Activated CD4-positive, alpha-beta memory T cell treated with anti-CD3 and anti-CD28 coated beads, Interleukin-2, amount 10 ng/mL, durations not matched to agents 7 days and 5 days (primary cell): ENCODE data around the gene WIPI1. TPM values are rescaled to one million over a fixed set of nuclear protein-coding genes. Genes with fewer than 3 reads are reported as not detected.

ENCODE experiments used
- CTCF ChIA-PET: fragments of 350-600 bp; sonication (Branson Sonifier 250); formaldehyde crosslinking; loops from one replicate; lab custom pipeline; 2021; ENCODE audit warnings: antibody characterized with exemption, inconsistent platforms; lab: Charles Lee
- POLR2A ChIA-PET: fragments of 350-600 bp; sonication (Branson Sonifier 250); formaldehyde crosslinking; loops from one replicate; lab custom pipeline; 2021; ENCODE audit warnings: antibody characterized with exemption; lab: Charles Lee
- DNase-seq: peaks from one replicate; pipeline ENCODE4 v3.0.0-alpha.2; 2020
- H3K27ac Mint-ChIP-seq: one replicate; pipeline ENCODE4 v1.8.0; 2021; ENCODE audit warnings: mild to moderate bottlenecking, mixed read lengths
- H3K27me3 Mint-ChIP-seq: one replicate; pipeline ENCODE4 v1.8.0; 2021; ENCODE audit warnings: mixed read lengths
- H3K36me3 Mint-ChIP-seq: one replicate; pipeline ENCODE4 v1.8.0; 2021; ENCODE audit warnings: low read depth, mixed read lengths
- H3K4me1 Mint-ChIP-seq: one replicate; pipeline ENCODE4 v1.8.0; 2021; ENCODE audit warnings: mixed read lengths
- H3K4me3 Mint-ChIP-seq: one replicate; pipeline ENCODE4 v1.8.0; 2021; ENCODE audit warnings: mild to moderate bottlenecking, mixed read lengths
- H3K9me3 Mint-ChIP-seq: one replicate; pipeline ENCODE4 v1.8.0; 2021; ENCODE audit warnings: mixed read lengths
- total RNA-seq, 2 experiments: library from RNA; stranded (reverse); gene quantifications; one replicate each; pipeline ENCODE4 v1.2.3, GENCODE V29; 2021

Gene WIPI1
- total RNA-seq, 2 experiments from 2014 or later = 60.0 to 62.7 TPM

- Mint-ChIP-seq H3K36me3 (peaks cover 76% of the 10 kb centered on the region), H3K4me3 (no peak overlapping the region), H3K9me3 (no peaks in the 10 kb centered on the region), H3K27ac (no peak overlapping the region), H3K27me3 (no peaks in the 10 kb centered on the region), H3K4me1 (peaks cover 51% of the 10 kb centered on the region)
- POLR2A ChIA-PET = interaction anchor here (14.5 kb wide), 1 partner anchor 24 kb away, joined by 255 read pairs; the partner anchor contains the start of gene WIPI1
- CTCF ChIA-PET = interaction anchor here (0.7 to 5.0 kb wide), 8 partner anchors 10 to 398 kb away, joined by 3 to 49 read pairs (median 6); partner anchors contain the start of genes ARSG, KPNA2 and SLC16A6
- no peak for DNase-seq
Measured at GRCh38 chr17:68433911-68434508, 23.3 kb downstream of the WIPI1 start.

- H3K4me1 Mint-ChIP-seq = peaks cover 43% of the 10 kb centered on the region
- ChIA-PET CTCF (interaction anchor here (0.7 to 4.4 kb wide), 10 partner anchors 27 to 173 kb away, joined by 3 to 49 read pairs (median 5); no protein-coding TSS in a partner anchor), POLR2A (no interaction called here)
- peak overlapping the region; percentile 3 for H3K27ac Mint-ChIP-seq
- no peaks in the 10 kb centered on the region for H3K27me3 Mint-ChIP-seq
- H3K9me3 Mint-ChIP-seq = no peaks in the 10 kb centered on the region
- no peak for DNase-seq
- no peak overlapping the region for H3K4me3 Mint-ChIP-seq
- H3K36me3 Mint-ChIP-seq = peaks cover 77% of the 10 kb centered on the region
Measured at GRCh38 chr17:68433211-68433610, 24.1 kb downstream of the WIPI1 start.

DNA sequence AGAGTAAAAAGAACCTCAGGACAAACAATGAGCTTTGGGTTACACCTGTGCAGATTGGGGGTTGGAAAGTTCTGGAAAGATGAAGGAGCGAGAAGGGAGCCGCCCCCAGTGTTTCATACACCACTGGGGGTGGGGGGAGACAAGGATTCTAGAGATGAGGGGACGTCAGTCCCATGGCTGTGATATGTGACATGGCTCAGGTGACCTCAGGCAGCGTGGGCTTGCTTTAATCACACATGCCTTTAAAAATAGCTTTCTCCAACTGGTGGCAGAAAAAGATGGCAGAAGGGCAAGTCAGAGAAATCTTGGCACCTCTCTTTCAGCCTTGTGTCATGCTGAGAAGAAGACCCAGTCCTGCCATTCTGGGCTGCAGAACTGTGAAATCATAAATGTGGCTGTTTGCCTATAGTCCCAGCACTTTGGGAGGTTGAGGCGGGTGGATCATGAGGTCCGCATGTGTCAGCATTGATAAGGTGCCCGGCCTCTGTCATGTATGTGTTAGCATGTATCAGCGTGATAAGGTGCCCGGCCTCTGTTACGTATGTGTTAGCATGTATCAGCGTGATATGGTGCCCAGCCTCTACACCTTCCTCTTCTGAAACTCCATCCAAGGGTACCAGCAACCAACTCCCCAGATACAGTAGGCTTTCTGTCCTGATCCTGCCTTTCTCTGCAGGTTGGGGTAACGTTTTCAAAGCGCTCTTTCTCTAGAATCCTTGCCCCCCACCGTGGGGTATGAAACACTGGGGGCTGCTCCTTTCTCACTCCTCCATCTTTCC is 25.0 kb downstream of the WIPI1 start:
- ChIA-PET CTCF (interaction anchor here (0.6 to 4.4 kb wide), 29 partner anchors 8 to 375 kb away, joined by 3 to 49 read pairs (median 4); partner anchors contain the start of gene WIPI1), POLR2A (interaction anchor here (0.6 to 2.4 kb wide), 6 partner anchors 33 to 170 kb away, joined by 3 to 10 read pairs (median 3); partner anchors contain the start of genes ARSG and SLC16A6)
- Mint-ChIP-seq H3K9me3 (no peaks in the 10 kb centered on the region), H3K36me3 (peaks cover 73% of the 10 kb centered on the region), H3K4me1 (peaks cover 34% of the 10 kb centered on the region), H3K27me3 (no peaks in the 10 kb centered on the region), H3K27ac (no peak overlapping the region), H3K4me3 (no peak overlapping the region)
- no peak for DNase-seq

DNA sequence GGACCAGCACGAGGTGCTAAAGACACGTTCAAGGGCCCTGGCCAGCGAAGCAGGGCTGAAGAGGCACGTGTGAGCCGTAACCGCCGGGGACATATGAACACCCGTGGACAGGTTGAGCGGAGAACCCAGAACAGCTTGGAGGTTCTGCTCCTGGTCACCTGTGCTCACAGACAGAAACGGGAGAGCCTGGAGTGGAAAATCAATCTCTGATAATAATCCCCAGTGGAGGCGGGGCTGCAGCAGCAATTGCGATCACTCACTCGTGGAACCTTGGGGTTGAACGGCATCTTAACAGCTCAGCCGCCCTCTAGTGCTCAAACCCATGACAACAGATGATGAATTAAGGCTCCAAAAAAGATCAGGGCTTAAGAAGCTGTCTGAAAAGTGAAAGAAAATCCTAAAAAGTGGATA is 25.6 kb downstream of the WIPI1 start:
- Mint-ChIP-seq H3K27ac (no peak overlapping the region), H3K36me3 (peaks cover 78% of the 10 kb centered on the region), H3K9me3 (no peaks in the 10 kb centered on the region), H3K27me3 (no peaks in the 10 kb centered on the region), H3K4me3 (no peak overlapping the region), H3K4me1 (peaks cover 28% of the 10 kb centered on the region)
- ChIA-PET CTCF (interaction anchor here (0.6 to 4.4 kb wide), 27 partner anchors 9 to 374 kb away, joined by 3 to 49 read pairs (median 4); partner anchors contain the start of gene WIPI1), POLR2A (interaction anchor here (0.9 to 2.4 kb wide), 5 partner anchors 32 to 169 kb away, joined by 3 to 10 read pairs (median 3); partner anchors contain the start of genes ARSG and SLC16A6)
- peak; percentile 57 for DNase-seq

DNA sequence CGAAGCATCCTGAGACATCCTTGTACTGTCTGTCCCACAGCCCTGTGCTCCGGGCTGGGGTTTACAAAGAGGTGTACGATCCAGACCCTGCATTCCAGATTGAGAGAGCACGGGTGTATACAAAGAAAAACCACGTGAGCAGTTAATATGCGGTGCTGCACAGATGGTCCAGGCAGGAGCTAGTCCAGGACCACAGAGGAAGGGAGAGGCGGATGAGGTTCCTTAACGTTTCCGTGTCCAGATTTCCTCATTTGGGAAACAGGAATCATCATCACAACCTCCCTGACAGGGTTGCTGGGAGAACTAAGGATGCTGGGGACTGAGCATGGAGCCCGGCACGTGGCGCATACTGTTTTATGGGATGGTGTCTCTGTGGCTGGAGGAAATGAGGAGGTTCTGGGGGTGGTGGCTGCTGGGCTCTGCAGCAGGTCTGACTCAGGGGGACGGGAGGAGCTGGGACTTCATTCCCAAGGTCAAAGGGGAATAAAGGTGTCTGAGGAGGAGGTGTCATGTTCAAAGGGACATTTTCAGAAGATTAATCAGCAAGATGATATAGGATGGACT is 26.2 kb downstream of the WIPI1 start:
- no peaks in the 10 kb centered on the region for H3K27me3 Mint-ChIP-seq
- H3K9me3 Mint-ChIP-seq = no peaks in the 10 kb centered on the region
- ChIA-PET CTCF (interaction anchor here (1.0 to 4.4 kb wide), 10 partner anchors 19 to 374 kb away, joined by 3 to 49 read pairs (median 4); no protein-coding TSS in a partner anchor), POLR2A (interaction anchor here (0.9 to 2.4 kb wide), 4 partner anchors 32 to 168 kb away, joined by 3 to 10 read pairs (median 3); partner anchors contain the start of genes ARSG and SLC16A6)
- DNase-seq = no peak
- peak overlapping the region; percentile 21 for H3K27ac Mint-ChIP-seq
- H3K36me3 Mint-ChIP-seq = peaks cover 77% of the 10 kb centered on the region
- peaks cover 22% of the 10 kb centered on the region for H3K4me1 Mint-ChIP-seq
- H3K4me3 Mint-ChIP-seq = no peak overlapping the region

DNA sequence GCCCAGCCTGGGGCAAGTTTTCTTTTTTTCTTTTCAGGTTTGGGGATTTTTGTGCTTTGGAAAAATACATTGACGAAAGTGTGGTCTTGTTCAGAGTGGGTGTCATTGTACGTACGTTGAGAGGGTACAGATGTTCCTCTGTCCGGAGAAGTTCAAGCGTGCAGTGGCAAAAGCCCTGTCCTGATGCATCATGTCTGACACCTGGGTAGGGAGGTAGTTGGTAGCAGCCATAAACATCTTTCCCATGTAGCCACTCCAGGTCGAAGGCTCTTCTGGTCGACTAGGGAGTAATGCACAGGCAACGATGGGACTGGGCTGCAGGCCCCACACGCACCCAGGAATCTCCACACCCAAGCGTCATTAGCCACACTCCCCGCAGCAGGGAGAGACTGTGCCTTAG is 27.4 kb downstream of the WIPI1 start:
- H3K9me3 Mint-ChIP-seq = no peaks in the 10 kb centered on the region
- no peak overlapping the region for H3K27ac Mint-ChIP-seq
- peaks cover 71% of the 10 kb centered on the region for H3K36me3 Mint-ChIP-seq
- H3K4me1 Mint-ChIP-seq = peaks cover 14% of the 10 kb centered on the region
- POLR2A ChIA-PET = no interaction called here
- CTCF ChIA-PET = no interaction called here
- DNase-seq = no peak
- H3K27me3 Mint-ChIP-seq = no peaks in the 10 kb centered on the region
- H3K4me3 Mint-ChIP-seq = no peak overlapping the region

DNA sequence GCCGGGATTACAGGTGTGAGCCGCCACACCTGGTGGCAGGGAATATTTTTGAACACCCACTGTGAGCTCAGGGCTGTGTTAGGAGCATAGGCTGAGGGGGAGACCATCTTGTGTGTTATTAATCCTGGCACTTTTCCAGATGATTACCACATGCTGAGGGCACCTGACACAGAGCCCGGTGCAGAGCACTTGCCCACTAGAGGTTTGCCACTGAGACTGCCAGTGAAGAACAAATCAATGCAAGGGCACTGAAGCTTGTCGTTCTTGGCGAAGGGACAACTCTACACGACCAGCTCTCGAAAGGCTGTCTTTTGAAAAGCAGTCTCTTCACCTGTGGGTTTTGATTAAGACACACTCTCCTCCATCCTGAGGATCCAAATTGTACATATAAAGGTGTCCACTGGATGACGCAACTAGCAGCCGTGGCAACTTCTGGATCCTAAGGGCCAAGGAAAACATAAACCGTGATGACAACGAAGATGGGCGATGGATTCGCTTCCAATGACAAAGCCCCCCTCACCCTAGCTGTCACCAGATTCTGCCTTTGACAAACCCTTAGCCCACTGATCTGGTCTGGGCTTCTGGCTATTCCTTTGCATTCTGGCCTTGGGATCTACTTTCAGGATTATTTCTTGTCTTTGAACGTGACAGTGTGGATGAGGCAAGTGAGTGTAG is 28.7 kb downstream of the WIPI1 start:
- ChIA-PET POLR2A (interaction anchor here (1.0 to 1.4 kb wide), 3 partner anchors 12 to 84 kb away, joined by 3 read pairs; no protein-coding TSS in a partner anchor), CTCF (interaction anchor here (0.6 to 1.1 kb wide), 3 partner anchors 30 to 164 kb away, joined by 3 to 4 read pairs (median 3); no protein-coding TSS in a partner anchor)
- no peaks in the 10 kb centered on the region for H3K27me3 Mint-ChIP-seq
- H3K9me3 Mint-ChIP-seq = no peaks in the 10 kb centered on the region
- H3K4me3 Mint-ChIP-seq = no peak overlapping the region
- DNase-seq = no peak
- peaks cover 10% of the 10 kb centered on the region for H3K4me1 Mint-ChIP-seq
- peaks cover 62% of the 10 kb centered on the region for H3K36me3 Mint-ChIP-seq
- H3K27ac Mint-ChIP-seq = no peak overlapping the region

- Mint-ChIP-seq H3K9me3 (no peaks in the 10 kb centered on the region), H3K27me3 (no peaks in the 10 kb centered on the region), H3K4me3 (no peak overlapping the region), H3K4me1 (peaks cover 10% of the 10 kb centered on the region), H3K36me3 (peaks cover 63% of the 10 kb centered on the region), H3K27ac (no peak overlapping the region)
- no peak for DNase-seq
- ChIA-PET POLR2A (interaction anchor here (0.7 to 1.4 kb wide), 3 partner anchors 11 to 164 kb away, joined by 3 read pairs; no protein-coding TSS in a partner anchor), CTCF (interaction anchor here (0.6 to 0.9 kb wide), 3 partner anchors 82 to 256 kb away, joined by 3 read pairs; no protein-coding TSS in a partner anchor)
Measured at GRCh38 chr17:68427575-68427974, 29.7 kb downstream of the WIPI1 start.

GRCh38 chr17:68425979-68426378 is 31.3 kb downstream of the WIPI1 start:
- no peak for DNase-seq
- Mint-ChIP-seq H3K36me3 (peaks cover 57% of the 10 kb centered on the region), H3K9me3 (no peaks in the 10 kb centered on the region), H3K4me1 (no peaks in the 10 kb centered on the region), H3K27ac (no peak overlapping the region), H3K27me3 (no peaks in the 10 kb centered on the region), H3K4me3 (no peak overlapping the region)
- ChIA-PET CTCF (interaction anchor here (1.7 kb wide), 1 partner anchor 11 kb away, joined by 5 read pairs; no protein-coding TSS in a partner anchor), POLR2A (no interaction called here)

- Mint-ChIP-seq H3K27me3 (no peaks in the 10 kb centered on the region), H3K36me3 (peaks cover 60% of the 10 kb centered on the region), H3K9me3 (no peaks in the 10 kb centered on the region), H3K27ac (no peak overlapping the region), H3K4me1 (no peaks in the 10 kb centered on the region), H3K4me3 (no peak overlapping the region)
- DNase-seq = no peak
- POLR2A ChIA-PET = interaction anchor here (1.1 to 1.2 kb wide), 2 partner anchors 31 to 133 kb away, joined by 3 to 4 read pairs; no protein-coding TSS in a partner anchor
- CTCF ChIA-PET = interaction anchor here (1.2 kb wide), 1 partner anchor 26 kb away, joined by 3 read pairs; no protein-coding TSS in a partner anchor
Measured at GRCh38 chr17:68424861-68425260, 32.4 kb downstream of the WIPI1 start.

DNA sequence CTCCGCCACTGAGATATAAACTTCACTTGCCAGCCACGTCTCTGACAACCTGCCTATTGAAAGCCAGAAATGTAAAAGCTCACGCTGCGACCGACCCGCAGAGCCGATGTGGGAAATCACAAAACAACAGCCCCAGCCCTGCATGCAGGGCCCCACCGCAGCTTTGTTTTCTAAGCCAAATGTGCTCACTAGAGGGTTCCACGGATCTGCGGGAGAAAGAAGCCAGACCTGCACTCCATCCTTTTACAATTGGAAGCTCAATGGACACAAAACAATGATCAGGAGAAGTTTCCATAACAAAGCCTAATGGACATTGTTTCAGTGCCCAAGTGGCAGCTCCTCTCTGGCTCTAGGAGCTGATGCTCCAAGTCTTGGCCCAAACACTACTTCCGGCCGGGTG is 33.1 kb downstream of the WIPI1 start:
- Mint-ChIP-seq H3K27me3 (no peaks in the 10 kb centered on the region), H3K4me3 (no peak overlapping the region), H3K36me3 (peaks cover 60% of the 10 kb centered on the region), H3K9me3 (no peaks in the 10 kb centered on the region), H3K27ac (no peak overlapping the region), H3K4me1 (no peaks in the 10 kb centered on the region)
- ChIA-PET POLR2A (interaction anchor here (1.2 to 1.7 kb wide), 2 partner anchors 25 to 31 kb away, joined by 3 to 4 read pairs; no protein-coding TSS in a partner anchor), CTCF (interaction anchor here (0.5 to 1.2 kb wide), 3 partner anchors 10 to 315 kb away, joined by 3 read pairs; no protein-coding TSS in a partner anchor)
- no peak for DNase-seq
